Ishikawa (cell line): ENCODE measurements around the gene TIAM2.

Source experiments
- FOXM1 ChIP-seq: IDR thresholded peaks from 2 replicates; pipeline ENCODE4 v1.6.1; 2012; ENCODE audit warnings: low read depth, borderline replicate concordance
- NFIC ChIP-seq: IDR thresholded peaks from 2 replicates; pipeline ENCODE4 v1.6.1; 2012
- TF ChIP-seq, protein P1 (sequence below): IDR thresholded peaks from 2 replicates; pipeline ENCODE4 v1.6.1; 2012

DNA sequence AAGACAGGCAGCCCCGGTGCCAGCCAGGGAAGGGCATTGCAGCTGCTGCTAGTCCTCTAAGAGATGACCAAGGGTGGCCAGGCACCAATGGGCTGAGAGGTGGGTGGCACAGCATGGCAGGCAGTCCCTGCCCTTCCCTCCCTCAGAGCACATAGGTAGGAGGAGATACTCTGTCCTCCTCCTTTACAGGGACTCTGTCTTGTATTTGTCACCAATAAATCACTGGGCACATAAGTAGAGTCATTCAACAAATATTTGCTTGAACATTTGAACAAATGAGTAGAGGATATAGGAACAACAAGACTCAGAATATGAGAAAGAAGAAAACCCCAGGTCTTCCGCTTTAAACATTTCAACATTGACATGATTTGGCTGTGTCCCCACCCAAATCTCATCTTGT lies 199.3 kb downstream of the TIAM2 start:
- no peak for TF ChIP-seq FOXM1
- TF ChIP-seq, protein P1, sequence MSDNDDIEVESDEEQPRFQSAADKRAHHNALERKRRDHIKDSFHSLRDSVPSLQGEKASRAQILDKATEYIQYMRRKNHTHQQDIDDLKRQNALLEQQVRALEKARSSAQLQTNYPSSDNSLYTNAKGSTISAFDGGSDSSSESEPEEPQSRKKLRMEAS: no peak
- no peak for TF ChIP-seq NFIC
